Activated CD4-positive, alpha-beta T cell treated with anti-CD3 and anti-CD28 coated beads, Interleukin-2, amount 50 U/mL, for 1 hour (primary cell): ENCODE results near the gene SH3GL3.

Experiments used
- DNase-seq: peaks from one replicate; pipeline ENCODE4 v3.0.0-alpha.2; 2020

SH3GL3 gene, protein sequence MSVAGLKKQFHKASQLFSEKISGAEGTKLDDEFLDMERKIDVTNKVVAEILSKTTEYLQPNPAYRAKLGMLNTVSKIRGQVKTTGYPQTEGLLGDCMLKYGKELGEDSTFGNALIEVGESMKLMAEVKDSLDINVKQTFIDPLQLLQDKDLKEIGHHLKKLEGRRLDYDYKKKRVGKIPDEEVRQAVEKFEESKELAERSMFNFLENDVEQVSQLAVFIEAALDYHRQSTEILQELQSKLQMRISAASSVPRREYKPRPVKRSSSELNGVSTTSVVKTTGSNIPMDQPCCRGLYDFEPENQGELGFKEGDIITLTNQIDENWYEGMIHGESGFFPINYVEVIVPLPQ

GRCh38 chr15:83446904-83447709, at the start of gene SH3GL3:
Gene SH3GL3 (plus strand): TSS chr15:83447341. CDS start chr15:83447534, 193 bp downstream.
- DNase-seq = peak; percentile 18

DNA sequence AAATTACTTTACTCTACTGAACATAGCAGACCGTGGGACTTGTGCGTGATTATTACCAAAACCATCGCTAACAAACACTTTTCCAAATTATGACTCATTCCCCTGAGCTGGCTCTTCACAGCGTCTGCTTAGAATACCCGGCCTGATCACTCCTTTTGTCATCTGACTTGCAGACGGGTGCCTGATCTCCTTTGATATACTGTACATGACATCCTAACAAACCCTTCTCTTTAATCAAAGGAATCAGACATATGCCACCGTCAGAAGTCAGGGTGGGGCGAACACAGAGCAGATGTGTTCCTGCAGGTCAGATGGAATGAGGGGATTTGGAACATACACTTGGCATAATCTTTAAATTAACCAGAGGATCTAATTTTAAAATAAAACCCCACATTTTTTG, 48.5 kb upstream of the SH3GL3 start:
- no peak for DNase-seq

DNA sequence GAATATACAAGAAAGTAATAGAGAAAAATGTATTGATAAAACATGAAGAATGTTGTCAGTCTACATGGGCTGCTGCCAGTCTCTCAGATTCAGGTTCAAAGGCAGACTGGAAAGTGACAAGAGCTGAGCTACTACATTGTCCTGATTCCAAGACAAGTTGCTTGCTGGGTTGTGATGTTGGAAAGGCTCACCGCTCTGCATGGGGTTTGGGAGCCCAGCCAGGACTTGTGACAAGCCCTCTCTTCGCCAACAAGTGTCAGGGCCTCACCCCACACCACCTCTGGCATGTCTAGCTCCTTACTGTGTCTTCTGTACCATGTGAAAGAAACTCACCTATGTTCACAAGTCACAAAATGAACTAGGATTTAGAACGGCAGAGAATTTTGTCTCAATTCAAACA, 43.0 kb upstream of the SH3GL3 start:
- DNase-seq = no peak

DNA sequence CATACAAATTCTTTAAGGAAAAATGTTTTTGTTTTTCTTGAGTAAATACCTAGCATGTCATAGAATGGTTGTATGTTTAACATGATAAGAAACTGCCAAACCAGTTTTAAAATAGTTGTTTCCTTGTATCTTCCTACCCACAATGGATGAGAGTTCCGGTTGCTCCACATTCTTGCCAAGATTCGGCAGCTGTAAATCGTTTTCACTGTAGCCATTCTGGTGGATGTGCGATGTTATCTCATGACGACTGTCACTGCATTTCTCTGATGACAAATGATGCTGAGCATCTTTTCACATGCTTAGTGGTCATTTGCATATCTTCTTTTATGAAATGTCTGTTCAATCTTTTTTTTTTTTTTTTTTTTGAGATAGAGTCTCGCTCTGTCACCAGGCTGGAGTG, 36.6 kb upstream of the SH3GL3 start:
- DNase-seq = no peak

GRCh38 chr15:83413054-83413719, 34.0 kb upstream of the SH3GL3 start:
- no peak for DNase-seq

DNA sequence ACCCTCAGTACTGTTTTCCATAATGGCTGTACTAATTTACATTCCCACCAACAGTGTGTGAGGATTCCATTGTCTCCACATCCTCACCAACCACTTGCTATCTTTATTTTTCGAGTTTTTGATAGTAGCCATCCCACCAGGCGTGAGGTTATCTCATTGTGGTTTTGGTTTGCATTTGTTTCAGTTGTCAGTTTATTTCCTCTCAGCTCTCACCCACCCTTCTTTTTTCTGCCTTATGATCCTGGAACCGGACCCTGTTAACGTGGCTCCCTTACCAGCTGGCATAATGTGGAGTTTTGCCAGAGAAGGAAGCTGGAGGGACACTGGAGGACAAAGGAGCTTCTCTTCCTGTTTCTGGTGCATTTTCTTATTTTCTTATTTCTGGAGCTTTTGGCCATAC, 25.1 kb upstream of the SH3GL3 start:
- DNase-seq = no peak

GRCh38 chr15:83422541-83422940, 24.6 kb upstream of the SH3GL3 start:
- DNase-seq = no peak

- DNase-seq = no peak
Observed at GRCh38 chr15:83424101-83424500, 23.0 kb upstream of the SH3GL3 start.

GRCh38 chr15:83430441-83430840, 16.7 kb upstream of the SH3GL3 start:
- DNase-seq = no peak

- DNase-seq = no peak
Observed at GRCh38 chr15:83431521-83431920, 15.6 kb upstream of the SH3GL3 start.

DNA sequence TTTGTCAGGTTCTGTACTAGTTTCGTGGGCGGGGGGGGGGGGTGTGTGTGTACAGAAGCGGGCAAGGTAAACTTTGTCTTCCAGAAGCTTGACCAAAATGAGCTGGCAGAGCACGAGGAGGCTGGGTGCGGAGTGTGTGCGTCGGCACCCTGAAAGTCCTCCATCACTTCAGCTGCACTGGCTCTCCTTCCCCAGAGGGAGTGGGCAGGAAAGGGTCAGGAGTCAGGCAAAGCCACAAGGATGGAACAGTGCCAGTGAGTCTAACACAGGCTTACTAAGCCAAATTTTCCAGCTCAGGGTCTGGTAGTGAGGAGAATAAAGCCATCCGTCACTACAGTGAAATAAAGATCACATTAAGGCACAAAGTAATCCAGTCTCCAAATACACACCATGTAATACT, 11.9 kb upstream of the SH3GL3 start:
- no peak for DNase-seq

DNA sequence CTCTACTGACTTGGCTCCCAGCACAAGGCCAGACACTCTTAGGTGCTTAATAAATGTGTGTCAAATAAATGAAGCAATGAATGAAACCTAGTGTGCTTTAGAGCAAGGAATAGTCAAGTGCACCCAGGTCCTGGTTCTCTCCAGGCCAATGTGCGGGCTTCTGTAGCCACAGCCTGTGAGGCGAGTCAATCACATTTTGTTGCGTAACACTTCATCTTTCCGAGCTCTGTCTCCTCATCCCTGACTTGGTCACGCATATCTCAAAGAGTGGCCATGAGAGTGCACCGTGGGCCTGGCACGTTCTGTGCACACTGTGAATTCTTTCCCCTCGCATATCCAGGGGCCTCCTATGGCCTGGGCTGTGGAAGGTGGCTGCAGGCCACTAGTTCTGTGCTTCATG, 11.4 kb upstream of the SH3GL3 start:
- DNase-seq = no peak

DNA sequence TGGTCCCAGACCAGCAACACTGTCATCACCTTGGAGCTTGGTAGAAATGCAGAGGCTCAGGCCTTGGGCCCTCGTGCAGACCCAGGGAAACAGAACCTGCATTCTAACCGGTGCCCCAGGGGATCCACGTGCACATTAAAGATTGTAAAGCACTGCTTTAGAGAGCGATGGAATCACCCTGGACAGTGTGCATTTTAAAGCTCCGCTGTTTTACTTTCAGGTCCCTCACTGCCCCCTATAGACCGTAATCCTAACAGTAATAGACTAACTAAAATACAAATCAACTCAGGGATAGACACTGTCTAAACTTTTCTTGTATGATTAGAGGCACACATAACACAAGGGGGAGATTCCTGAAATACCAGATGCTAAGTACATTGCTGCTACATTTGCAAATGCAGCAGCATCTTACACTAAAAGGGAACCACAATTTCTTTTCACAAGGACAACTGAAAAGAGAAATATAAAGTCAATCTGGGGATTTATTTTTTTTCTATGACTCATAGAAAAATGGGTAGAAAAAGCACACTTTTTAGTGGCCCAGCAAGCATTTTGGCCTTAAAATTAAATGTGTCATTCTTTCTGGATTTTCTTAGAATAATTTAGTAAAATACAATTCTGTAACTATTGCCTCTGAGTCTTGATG, 10.5 kb upstream of the SH3GL3 start:
- DNase-seq = no peak

DNA sequence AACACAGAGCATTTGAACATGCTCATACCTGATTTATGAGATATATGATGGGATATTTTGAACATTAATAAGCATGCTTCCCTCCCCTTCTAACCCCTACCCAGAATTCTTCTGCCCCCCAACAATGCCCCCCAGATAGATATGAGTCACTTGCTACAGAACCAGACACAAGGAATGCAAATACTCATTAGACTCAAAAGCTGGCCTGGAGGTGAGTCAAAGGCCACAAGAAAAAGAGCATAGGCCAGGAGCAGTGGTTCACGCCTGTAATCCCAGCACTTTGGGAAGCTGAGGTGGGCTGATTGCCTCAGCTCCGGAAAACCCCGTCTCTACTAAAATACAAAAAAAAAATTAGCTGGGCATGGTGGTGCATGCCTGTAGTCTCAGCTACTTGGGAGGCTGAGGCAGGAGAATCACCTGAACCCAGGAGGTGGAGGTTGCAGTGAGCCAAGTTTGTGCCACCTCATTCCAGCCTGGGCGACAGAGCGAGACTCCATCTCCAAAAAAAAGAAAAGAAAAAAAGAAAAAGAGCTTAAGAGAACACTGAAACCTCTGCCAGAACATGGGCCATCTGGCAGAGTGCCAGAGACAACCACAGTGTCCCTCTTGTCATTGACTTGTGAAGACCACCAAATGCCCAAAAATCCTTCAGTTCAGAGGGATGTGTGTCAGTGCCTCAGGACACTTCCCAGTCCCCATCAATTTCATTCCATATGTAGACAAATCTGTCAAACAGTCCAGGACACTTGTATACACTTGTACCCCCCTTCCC, 3.9 kb upstream of the SH3GL3 start:
- DNase-seq = no peak

GRCh38 chr15:83444936-83445335, 2.2 kb upstream of the SH3GL3 start:
- no peak for DNase-seq

DNA sequence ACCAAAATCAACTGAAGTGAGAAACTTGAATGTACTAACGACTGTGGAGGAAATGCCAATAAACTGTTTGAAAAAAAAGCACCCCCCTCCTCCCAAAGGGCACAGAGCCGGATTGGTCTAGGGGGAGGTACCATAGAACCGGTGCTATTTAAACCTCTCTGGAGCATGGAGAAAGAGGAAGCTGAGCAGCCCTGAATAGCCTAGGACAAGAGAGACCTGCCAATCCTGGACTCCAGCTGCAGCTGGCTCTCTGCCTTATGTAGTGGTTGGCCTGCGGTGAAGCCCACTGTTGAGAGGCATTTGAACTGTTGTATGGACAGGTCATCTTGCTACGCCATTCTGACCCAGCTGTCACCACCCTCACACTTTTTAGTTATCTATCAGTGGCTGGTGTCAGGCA, 1.5 kb upstream of the SH3GL3 start:
- no peak for DNase-seq

GRCh38 chr15:83446417-83446816, 724 bp upstream of the SH3GL3 start:
- no peak for DNase-seq

DNA sequence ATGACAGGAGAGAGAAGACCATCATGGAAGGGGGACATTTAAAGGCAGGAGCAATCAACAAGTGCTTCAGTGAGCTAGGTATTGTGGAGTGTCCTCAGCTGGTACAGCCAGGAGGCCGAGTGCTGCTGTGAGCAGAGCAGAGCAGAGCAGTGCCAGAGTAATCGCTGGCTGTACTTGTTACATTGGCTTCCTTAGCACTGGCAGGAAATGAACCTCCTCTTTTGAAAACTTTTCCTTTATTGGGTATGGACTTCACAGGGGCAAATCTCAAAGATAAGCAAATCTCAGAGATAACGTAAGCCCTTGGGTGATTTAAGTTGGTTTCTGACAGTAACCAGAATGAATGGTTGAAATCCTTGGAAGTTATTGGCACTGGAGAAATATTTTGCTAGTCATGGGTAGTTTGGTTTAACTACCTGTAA, 2.1 kb downstream of the SH3GL3 start:
- DNase-seq = no peak

- no peak for DNase-seq
Observed at GRCh38 chr15:83449937-83450506, 2.9 kb downstream of the SH3GL3 start.

DNA sequence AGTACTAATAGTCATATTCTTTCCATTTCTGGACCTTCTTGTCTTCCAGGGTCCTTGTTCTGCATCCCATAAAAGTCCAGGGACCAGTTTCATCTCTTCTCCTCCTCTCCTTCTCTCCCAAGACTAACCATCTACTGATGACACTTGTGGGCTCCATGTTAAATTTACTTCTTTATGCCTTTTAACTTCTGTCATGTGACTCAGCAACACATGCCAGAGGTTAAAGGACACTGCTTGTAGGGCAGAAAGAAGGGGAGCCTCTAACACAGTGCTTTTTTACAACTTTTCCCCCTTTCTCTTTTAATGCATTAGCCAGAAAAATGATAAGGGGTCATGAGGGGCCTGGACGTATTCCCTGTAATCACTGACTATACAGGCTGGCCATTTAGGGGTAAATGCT, 10.0 kb downstream of the SH3GL3 start:
- DNase-seq = no peak

DNA sequence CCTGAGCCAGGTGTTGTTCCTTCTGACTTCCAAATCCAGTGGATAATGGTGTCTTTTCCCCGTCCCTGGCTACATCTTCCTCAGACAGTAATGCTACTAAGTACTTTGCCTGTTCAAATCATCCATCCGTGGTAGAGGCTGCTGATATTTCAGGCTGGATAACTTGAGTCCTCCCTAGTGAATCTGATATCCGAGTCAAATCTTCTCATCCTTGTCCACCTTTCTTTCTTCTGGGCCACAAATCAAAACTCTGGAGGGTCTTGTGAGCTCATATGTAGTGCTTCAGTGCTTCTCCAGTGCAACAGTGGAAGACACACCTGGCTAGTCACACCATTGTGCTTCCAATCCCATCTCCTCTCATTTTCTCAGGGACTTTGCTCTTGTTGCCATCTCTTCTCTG, 11.2 kb downstream of the SH3GL3 start:
- no peak for DNase-seq

GRCh38 chr15:83462026-83462425, 14.9 kb downstream of the SH3GL3 start:
- DNase-seq = no peak
